Spinal cord (tissue), 10 donors: ENCODE data around the gene ZNF837. TPM values are rescaled to one million over a fixed set of nuclear protein-coding genes. Genes with fewer than 3 reads are reported as not detected.
"Not testable (repeated sequence)": the region's sequence is repeated elsewhere in the genome, so short reads cannot be mapped to it uniquely, and the experiment has no call there.

Experiments used
- DNase-seq, 6 donors: peaks; one replicate each; pipeline versions ENCODE4 v3.0.0 to v3.0.0-alpha.2; 2013 to 2015; ENCODE audit warnings: low spot score in 6 of 6, low read depth in 4 of 6
- H3K27ac ChIP-seq: one replicate; pipeline ENCODE4 v1.5.1; 2013; ENCODE audit warnings: low read depth, low read length, control low read depth
- H3K27me3 ChIP-seq: one replicate; pipeline ENCODE4 v1.6.1; 2013; ENCODE audit warnings: low read length; ENCODE audit not compliant: control insufficient read depth, insufficient read depth
- H3K36me3 ChIP-seq: one replicate; pipeline ENCODE4 v1.6.1; 2013; ENCODE audit warnings: low read length; ENCODE audit not compliant: control insufficient read depth, insufficient read depth
- H3K4me1 ChIP-seq: one replicate; pipeline ENCODE4 v1.6.1; 2013; ENCODE audit warnings: low read length; ENCODE audit not compliant: control insufficient read depth, insufficient read depth
- H3K4me3 ChIP-seq: one replicate; pipeline ENCODE4 v1.5.1; 2013; ENCODE audit warnings: low read depth, low read length, control low read depth
- H3K9me3 ChIP-seq: one replicate; pipeline ENCODE4 v1.6.1; 2013; ENCODE audit warnings: low read length; ENCODE audit not compliant: control insufficient read depth, insufficient read depth
- WGBS: methylation state at CpG from one replicate; pipeline ENCODE4 v1.1.5; 2013; ENCODE audit warnings: missing lambda C conversion rate; ENCODE audit not compliant: insufficient coverage; 5-methylcytosine and 5-hydroxymethylcytosine counted together
- polyA plus RNA-seq, 2 donors: library from polyadenylated mRNA; unstranded; fragments of 120-200 nt; gene quantifications; one replicate each; pipeline ENCODE4 v1.2.1, GENCODE V29; 2013; ENCODE audit not compliant: insufficient read length in 2 of 2
- total RNA-seq, 2 donors: library from RNA; depleted of rRNA in 1 of 2; stranded (reverse); fragments of 120-200 nt in 1 of 2; fragments of >200 nt in 1 of 2; gene quantifications; one replicate each; pipeline versions ENCODE4 v1.2.3 to v1.2.4, GENCODE V29; 2013 to 2014
- donor health status: healthy.

ZNF837 gene
- total and polyA plus RNA-seq, 4 donors, result 0.99 to 3.2 (median 2.4) TPM

GRCh38 chr19:58386576-58387337 is 5.9 kb upstream of the ZNF837 start, which contains the start of gene RPS5:
RPS5 (plus strand) TSS chr19:58387269; CDS start chr19:58388138, 869 bp downstream.
- WGBS, result 0% methylated on average over 64 of the region's 64 CpGs
- Histone ChIP-seq H3K4me1 (peaks cover 30% of the 10 kb centered on the region), H3K27ac (peak within 1 kb of the TSS; percentile 99), H3K27me3 (no peaks in the 10 kb centered on the region), H3K4me3 (peak within 1 kb of the TSS; percentile 88), H3K9me3 (no peaks in the 10 kb centered on the region), H3K36me3 (peaks cover 27% of the 10 kb centered on the region)
- DNase-seq, result peak; percentile 90 to 100 (median 98)

GRCh38 chr19:58385891-58386575 is 5.2 kb upstream of the ZNF837 start:
- Histone ChIP-seq H3K27me3 (no peaks in the 10 kb centered on the region), H3K4me3 (peak overlapping the region; percentile 88), H3K27ac (peak overlapping the region; percentile 99), H3K36me3 (peaks cover 20% of the 10 kb centered on the region), H3K9me3 (no peaks in the 10 kb centered on the region), H3K4me1 (peaks cover 37% of the 10 kb centered on the region)
- 3% methylated on average over 30 of the region's 36 CpGs for WGBS
- peak in 1 of 6 donors; percentile 5 for DNase-seq

GRCh38 chr19:58385313-58385890 is 4.6 kb upstream of the ZNF837 start:
- no peaks in the 10 kb centered on the region for H3K27me3 ChIP-seq
- H3K4me1 ChIP-seq, result peaks cover 38% of the 10 kb centered on the region
- no peaks in the 10 kb centered on the region for H3K9me3 ChIP-seq
- H3K27ac ChIP-seq, result peak overlapping the region; percentile 99
- 85% methylated on average over 9 of the region's 9 CpGs for WGBS
- DNase-seq, result no peak
- H3K4me3 ChIP-seq, result peak overlapping the region; percentile 88
- peaks cover 19% of the 10 kb centered on the region for H3K36me3 ChIP-seq

- no peak overlapping the region for H3K27ac ChIP-seq
- H3K9me3 ChIP-seq, result no peaks in the 10 kb centered on the region
- no peak for DNase-seq
- H3K4me3 ChIP-seq, result no peak overlapping the region
- no peaks in the 10 kb centered on the region for H3K27me3 ChIP-seq
- WGBS, result 100% methylated on average over 4 of the region's 6 CpGs
- H3K4me1 ChIP-seq, result peaks cover 51% of the 10 kb centered on the region
- H3K36me3 ChIP-seq, result peaks cover 6% of the 10 kb centered on the region
Measured at GRCh38 chr19:58382997-58383603, 2.3 kb upstream of the ZNF837 start.

- 55% methylated on average over 16 of the region's 26 CpGs for WGBS
- no peak for DNase-seq
- H3K27me3 ChIP-seq, result no peaks in the 10 kb centered on the region
- H3K27ac ChIP-seq, result peak overlapping the region; percentile 88
- H3K4me1 ChIP-seq, result peaks cover 38% of the 10 kb centered on the region
- H3K36me3 ChIP-seq, result peaks cover 4% of the 10 kb centered on the region
- peak overlapping the region; percentile 64 for H3K4me3 ChIP-seq
- no peaks in the 10 kb centered on the region for H3K9me3 ChIP-seq
Measured at GRCh38 chr19:58381460-58382212, 806 bp upstream of the ZNF837 start.

GRCh38 chr19:58380037-58380661 is 681 bp downstream of the ZNF837 start:
- 8% methylated on average over 24 of the region's 24 CpGs for WGBS
- H3K36me3 ChIP-seq, result peaks cover 4% of the 10 kb centered on the region
- DNase-seq, result no peak
- peak overlapping the region; percentile 64 for H3K4me3 ChIP-seq
- H3K27me3 ChIP-seq, result no peaks in the 10 kb centered on the region
- H3K4me1 ChIP-seq, result peaks cover 25% of the 10 kb centered on the region
- H3K9me3 ChIP-seq, result no peaks in the 10 kb centered on the region
- H3K27ac ChIP-seq, result peak overlapping the region; percentile 88

GRCh38 chr19:58379246-58379645 is 1.6 kb downstream of the ZNF837 start:
- peaks cover 24% of the 10 kb centered on the region for H3K4me1 ChIP-seq
- 83% methylated on average over 5 of the region's 6 CpGs for WGBS
- no peaks in the 10 kb centered on the region for H3K36me3 ChIP-seq
- no peak overlapping the region for H3K4me3 ChIP-seq
- no peak overlapping the region for H3K27ac ChIP-seq
- no peaks in the 10 kb centered on the region for H3K9me3 ChIP-seq
- no peak for DNase-seq
- no peaks in the 10 kb centered on the region for H3K27me3 ChIP-seq

GRCh38 chr19:58376724-58377123 is 4.1 kb downstream of the ZNF837 start:
- 92% methylated on average over 5 of the region's 7 CpGs for WGBS
- peaks cover 22% of the 10 kb centered on the region for H3K4me1 ChIP-seq
- not testable (repeated sequence) for DNase-seq, H3K27me3 ChIP-seq, H3K27ac ChIP-seq, H3K4me3 ChIP-seq, H3K9me3 ChIP-seq, H3K36me3 ChIP-seq
